Stimulated activated CD4-positive, alpha-beta T cell treated with anti-CD3 and anti-CD28 coated beads, Interleukin-4, amount 100 ng/mL, for 4 hours (primary cell): ENCODE results near the gene SLC25A18.

Source experiments
- DNase-seq, 2 experiments: peaks; one replicate each; pipeline ENCODE4 v3.0.0-alpha.2; 2020

SLC25A18 gene

DNA sequence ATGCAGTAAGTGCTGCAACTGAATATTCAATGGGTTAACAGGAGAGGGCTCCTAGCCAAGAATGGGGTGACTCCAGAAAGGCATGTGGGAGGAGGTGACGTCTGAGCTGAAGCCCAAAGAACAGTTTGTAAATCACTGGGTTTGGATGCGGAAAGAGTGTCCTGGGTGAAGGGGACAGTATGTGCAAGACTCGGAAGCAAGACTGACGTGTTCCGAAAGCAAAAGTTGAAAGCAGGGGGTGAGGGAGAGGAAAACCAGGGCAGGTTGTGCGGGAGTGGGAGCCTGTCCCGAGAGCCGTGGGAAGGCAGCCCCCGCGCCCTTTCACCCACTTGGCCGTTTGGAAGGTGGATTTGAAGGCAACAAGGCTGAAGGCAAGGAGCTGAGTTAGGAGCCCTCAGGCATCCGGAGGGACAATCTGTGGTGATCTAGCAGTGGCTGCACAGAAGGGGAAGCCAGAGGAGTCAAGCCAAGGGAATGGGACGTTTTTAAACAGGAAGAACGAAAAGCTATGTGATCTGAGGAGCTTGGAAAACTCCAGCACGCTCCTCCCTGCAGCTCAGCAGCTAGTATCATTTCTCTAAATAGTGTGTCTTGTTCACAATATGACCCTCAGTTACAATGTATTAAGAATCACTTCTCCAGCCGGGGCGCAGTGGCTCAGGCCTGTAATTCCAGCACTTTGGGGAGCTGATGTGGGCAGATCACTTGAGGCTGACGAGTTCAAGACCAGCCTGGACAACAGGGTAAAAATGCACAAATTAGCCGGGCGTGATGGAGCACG, 7.7 kb downstream of the SLC25A18 start:
- no peak for DNase-seq

DNA sequence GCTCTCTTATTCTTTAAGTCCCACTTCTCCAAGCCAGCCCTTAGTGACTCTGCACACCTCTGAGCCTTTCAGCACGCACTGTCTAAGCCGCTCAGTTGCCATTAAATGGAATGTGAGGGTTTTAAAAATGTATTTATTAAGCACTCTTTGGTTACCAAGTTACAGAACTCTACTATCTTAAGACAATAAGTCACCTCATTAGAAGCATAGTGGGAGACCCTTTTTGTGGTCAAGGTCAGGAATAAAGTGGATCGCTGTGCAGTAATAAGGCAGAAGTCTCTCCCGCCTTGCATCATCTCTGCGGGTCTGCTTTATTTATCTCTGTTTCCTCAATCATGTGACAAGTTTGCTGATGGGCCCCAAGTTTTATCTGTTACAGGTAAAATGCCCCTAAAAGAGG, 11.9 kb downstream of the SLC25A18 start:
- DNase-seq, result no peak

DNA sequence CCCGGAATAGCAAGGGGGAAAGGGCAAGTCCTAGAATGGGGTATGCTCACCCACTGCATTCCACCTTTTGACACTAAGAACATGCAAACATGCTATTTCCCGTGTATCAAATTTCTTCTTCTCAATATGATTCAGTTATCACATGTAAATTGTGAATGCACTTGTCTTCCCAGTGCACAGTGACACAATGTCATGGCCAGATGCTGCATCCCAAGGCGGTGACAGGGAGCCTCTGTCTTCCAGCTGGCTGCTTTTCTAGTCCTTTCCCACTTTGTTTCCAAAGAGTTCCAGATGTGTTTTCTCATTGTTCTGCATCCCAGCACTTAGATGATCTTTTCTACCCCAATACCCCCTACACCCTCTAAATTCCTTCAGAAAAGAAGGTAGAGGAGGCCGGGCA, 12.4 kb downstream of the SLC25A18 start:
- no peak for DNase-seq

DNA sequence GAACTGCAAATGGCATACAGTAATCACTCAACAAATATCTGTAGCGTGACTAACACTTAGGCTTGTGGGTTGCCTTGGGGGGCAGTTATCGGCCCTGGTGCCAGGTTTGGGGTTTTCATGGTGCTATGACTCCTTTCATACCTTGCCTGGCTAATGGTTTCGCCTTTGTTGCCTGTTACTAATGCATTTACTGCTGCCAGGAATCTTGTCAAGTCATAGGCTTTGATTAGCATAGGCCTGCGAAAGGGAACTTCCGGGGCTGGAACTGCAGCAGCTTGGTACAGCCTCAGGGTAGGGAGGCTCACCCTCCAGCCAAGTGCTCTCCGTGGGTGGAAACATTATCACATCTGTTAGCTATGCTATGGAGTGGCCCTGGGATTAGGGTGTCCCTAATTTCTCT, 13.2 kb downstream of the SLC25A18 start:
- no peak for DNase-seq

DNA sequence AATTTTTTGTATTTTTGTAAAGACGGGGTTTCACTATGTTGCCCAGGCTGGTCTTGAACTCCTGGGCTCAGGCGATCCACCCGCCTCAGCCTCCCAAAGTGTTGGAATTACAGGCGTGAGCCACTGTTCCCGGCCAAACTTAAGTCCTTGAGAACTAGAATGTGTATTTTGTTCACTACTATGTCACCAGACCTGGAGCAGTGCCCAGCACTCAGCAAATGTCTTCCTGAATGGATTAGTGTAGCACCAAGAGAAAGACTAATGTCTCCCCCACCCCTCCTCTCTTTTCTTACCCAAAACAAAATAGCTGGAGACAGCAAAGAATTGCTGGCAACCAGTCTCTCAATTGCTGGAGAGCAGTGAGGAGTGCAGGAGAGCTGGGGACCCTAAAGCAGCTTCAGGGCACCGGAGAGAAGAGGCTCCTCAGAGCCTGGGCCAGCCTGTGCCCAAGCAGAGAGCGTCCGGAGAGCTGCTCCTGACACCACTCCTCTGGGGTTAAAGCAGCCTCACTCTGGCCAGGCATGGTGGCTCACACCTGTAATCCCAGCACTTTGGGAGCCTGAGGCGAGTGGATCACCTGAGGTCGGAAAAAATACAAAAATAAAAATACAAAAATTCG, 14.9 kb downstream of the SLC25A18 start:
- no peak for DNase-seq

DNA sequence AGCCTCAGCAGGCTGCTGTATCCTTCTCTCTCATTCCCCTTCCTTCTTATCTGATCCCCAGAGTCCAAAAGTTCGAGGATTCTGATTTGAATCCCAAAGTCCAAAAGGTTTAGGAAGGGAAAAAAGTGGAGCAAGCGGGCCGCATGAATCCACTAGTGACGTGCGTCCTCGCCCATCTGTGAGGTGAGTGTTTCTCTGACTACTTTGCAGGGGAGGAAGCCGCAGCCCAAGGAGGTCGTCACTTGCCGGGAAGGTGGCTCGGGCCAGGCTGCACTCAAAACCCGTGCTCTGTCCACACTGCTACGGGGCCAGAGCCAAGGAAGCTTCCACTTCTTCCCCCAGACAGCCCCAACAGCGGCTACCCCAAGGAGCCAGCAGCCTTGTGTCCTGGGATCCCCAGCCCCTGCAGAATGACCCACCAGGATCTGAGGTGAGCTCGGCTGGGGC, 16.3 kb downstream of the SLC25A18 start:
- DNase-seq, result no peak

DNA sequence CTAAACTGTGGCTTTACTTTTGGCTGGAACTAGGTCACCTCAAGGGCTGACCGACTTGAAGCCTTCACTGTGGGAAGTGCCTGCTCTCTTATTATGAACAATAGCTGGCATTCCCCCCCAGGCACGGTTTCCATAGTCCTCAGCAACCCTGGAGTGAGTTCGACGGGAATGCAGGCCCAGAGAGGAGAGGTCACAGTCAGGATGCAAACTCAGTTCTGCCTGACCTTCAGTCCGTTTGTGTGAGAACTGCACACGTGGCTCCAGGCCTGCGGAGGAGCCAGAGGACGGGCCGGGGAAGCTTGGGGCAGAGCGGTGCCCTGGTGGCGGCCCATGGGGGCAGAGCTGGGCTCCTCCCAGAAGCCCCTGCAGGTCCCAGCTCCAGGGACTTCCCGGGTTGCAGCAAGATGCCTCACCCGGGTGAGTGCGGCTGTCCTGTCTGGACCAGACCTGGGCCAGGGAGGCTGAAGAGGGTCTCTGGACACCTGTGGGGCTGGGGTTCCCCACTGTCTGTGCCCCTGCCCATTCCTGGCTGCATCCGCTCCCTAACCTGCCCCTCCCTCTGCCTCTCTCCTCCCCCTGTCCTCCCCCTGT, 17.2 kb downstream of the SLC25A18 start:
- no peak for DNase-seq

DNA sequence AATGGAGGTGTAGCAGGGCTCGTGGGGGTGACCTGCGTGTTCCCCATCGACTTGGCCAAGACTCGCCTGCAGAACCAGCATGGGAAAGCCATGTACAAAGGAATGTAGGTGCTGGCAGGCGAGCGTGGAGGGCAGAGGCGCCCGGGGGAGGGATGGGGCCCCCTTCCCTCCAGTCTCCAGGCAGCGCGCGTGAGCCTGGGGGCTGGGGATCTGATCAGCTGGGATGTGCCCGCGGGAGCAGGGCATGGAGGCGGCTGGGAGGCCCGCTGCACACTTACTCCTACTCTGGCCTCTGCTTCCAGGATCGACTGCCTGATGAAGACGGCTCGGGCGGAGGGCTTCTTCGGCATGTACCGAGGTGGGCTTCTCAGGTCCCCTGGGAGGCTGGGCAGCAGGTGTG, 17.8 kb downstream of the SLC25A18 start:
- DNase-seq, result no peak

DNA sequence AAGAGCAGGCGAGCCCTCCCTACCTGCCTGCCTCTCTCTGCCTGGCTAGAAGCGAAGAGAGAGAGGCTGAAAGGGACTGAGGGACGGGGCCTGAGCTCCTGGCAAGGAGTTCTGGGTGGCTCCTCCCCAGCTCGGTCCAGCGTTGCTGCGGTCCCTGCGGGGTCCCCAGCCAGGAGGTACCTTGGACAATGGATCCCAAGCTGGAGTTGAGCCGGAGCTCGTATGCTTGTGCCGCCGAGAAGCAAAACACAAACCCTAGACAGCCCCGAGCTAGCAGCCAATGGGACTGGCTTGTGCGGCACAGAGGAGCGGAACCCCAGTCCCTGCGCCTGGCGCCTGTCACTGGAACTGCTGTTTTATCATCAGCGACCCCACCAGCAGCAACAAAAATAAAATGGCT, 18.3 kb downstream of the SLC25A18 start:
- DNase-seq, result no peak

DNA sequence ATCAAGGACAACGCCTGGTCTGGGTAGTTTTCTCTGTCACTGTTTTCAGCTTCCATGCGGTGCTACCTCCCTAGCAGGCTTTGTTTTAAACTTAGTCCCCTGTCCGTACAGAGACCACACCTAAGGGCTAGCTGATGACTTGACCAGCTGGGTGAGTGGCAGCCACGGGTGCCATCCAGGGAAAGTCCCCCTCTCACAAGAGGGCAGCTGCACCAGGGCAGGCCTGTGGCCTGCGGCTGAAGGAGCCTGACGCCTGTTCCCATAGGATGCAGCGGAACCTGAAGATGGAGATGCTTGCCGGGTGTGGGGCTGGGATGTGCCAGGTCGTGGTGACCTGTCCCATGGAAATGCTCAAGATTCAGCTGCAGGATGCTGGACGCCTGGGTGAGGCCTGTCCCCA, 19.9 kb downstream of the SLC25A18 start:
- DNase-seq, result no peak

DNA sequence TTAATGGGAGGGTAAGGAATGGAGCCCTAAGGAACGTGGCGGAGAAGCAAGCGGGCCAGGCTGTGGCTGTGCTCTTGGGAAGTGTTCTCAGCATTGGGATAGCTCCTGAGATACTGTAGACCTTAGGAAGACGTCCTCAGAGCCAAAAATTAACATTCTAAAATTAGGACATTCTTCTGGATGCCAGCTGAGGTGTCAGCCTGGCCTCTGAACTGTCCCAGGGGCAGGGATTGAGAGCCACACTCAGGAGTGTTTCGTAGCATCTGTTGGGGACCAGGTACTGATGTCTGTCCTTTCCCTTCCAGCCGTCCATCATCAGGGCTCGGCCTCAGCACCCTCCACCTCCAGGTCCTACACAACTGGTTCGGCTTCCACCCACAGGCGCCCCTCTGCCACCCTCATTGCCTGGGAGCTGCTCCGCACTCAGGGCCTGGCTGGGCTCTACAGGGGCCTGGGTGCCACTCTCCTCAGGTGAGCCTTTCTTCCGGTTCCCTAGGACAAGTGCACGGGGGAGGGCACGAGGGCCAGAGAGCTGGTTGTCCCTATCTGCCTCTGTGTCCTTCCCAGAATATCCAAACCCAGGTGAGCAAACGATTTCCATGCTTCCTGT, 23.6 kb downstream of the SLC25A18 start:
- no peak for DNase-seq

DNA sequence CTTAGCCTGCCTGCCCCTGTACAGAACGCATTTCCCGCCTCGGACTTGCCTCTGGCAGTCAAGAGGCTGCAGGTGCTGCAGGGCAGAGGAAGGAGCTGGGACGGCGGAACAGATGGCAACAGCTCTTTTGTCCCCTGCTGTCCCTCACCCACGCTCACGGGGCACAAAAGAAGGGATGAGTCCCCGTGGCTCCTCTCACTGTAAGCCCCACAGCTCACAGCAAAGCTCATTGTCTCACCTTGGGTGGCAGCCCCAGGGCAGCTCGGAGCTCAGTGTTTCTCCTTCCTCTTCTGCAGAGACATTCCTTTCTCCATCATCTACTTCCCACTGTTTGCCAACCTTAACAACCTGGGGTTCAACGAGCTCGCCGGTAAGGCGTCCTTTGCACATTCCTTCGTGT, 24.3 kb downstream of the SLC25A18 start:
- DNase-seq, result no peak

DNA sequence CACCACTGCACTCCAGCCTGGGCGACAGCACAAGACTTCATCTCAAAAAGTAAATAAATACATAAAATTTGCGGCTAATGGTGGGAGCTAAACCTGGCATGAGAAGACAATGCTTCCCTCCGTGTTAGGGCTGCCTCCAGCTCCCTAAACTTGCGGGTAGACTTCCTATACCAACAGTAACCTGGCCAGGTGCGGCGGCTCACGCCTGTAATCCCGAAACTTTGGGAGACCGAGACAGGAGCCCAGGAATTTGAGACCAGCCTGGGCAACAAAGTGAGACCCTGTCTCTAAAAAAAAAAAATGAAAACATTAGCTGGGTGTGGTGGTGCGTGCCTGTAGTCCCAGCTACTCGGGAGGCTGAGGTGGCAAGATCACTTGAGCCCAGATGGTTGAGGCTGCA, 25.3 kb downstream of the SLC25A18 start:
- DNase-seq, result no peak

DNA sequence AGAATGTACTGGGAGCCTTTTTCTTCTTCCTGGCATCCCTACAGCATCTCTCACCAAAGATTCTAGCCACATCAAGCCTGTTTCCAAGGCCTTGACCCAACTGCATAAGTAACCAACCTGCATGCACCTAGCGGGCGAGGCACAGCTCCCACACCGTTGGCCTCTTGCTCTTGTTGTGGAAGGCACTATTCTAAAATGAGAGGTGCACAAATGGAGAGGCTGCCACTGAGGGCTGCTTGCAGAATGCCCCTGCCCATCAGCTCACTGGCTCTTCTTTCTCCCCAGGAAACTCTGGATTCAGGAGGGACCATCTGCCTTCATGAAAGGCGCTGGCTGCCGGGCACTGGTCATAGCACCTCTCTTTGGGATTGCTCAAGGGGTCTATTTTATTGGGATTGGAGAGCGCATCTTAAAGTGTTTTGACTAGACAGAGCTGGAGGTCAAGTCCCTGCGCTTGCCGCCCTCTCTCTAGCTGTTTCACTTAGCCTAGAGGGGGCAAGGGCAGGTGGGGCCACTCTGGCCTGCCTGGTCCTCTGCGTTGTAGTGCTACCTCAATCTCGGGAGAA, 26.6 kb downstream of the SLC25A18 start:
- DNase-seq, result no peak

DNA sequence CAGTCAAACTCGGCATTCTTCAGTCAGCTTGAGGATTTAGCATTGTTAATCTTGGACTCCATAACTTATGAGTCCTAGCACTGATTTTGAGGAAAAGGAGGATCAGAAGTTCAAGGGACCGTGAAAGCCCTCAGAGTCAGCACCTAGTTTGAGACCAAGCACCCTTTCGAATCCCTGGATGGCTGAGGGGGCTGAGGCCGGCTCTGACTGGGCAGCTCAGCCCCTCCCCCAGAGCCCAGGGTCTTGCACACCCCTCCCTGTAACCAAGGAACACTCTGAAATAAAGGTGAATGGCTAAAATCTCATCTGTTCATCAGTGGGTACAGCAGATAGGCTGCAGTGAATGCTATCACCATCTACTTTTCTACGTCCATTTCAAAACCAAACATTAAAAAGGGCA, 27.3 kb downstream of the SLC25A18 start:
- DNase-seq, result no peak

DNA sequence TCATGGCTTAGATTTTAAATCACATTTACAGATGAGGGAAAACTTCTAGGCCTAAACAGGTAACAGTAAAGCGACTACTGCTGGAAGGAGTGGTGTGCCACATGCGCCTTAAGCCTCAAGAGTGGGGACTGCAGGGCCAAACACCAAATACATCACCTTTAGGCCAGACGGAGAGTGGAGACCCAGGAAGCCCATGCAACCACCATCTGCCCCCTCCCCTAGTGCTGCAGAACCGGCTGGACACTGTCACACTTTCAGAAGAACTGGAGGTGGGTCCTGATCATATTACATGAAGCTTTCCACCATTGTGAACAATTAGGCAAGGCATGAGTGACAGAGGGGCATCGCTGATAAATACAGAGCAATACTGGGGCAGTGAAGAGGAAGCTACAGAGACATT, 28.9 kb downstream of the SLC25A18 start:
- DNase-seq, result no peak

DNA sequence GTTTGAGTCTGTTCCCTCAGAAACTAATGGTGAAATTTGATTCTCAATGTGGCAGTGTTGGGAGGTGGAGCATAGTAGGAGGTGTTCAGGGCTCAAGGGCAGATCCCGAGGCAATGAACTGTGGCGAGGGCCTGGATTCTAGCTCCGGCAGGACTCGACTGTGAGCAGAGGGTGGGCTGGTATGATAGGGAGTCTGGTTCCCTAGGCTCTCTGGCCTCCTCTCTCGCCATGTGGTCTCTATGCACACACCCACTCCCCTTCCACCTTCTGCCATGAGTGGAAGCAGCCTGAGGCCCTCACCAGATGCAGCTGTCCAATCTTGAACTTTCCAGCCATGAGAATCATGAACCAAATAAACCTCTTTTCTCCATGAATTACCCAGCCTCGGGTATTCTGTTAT, 32.9 kb downstream of the SLC25A18 start:
- no peak for DNase-seq

DNA sequence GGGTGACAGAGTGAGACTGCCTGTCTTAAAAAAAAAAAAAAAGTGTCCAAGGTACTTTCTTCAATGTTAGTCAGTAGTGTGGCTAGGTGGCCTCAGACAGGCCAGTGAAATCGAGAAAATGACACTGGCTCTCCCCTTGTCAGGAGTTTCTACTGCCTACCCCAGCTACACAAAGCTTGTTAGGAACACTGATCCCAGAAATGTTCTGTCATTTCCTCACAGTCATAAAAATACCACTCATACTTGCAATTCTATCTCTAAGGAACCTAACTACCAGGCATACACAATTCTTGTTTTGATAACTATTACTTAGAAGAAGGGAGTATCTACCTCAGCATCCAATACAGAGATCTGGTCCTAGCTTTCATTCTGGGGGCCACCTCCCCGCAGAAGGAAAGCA, 33.9 kb downstream of the SLC25A18 start:
- no peak for DNase-seq

DNA sequence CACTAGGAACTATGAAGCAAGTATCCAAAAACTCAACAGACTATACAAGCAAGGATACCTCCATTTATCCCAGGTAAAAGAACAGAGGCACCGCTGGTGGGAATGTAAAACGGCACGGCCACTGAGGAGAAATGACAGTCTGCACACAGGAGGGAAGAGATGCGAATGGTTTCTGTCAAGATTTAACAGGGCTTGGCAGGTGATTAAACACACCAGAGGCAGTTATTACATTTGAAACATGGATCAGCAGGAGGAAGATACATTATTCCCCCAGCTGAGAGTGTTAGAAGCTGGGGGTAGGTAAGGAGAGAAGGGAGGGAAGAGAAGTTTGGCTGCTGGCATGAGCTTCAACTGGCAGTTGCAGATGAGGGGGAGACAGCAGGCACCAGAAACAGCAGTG, 35.0 kb downstream of the SLC25A18 start:
- DNase-seq, result no peak

DNA sequence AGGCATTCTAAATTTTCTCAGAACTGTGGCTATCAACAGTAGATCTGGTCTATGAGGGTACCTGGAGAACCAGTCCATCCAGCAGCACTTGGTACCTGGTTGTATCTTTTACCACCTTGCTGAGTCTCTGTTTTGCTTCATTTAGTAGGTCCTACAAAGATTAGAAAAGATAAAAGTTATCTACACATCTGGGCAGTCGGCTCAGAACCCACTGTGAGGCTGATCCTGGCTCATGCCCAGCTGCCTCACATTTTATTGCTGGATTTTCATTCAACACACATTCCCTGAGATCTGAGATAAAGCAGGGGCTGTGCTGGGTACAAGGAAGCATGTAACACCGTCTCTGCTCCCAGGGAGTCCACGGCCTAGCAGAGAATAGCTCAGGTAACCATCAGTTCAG, 37.7 kb downstream of the SLC25A18 start:
- no peak for DNase-seq

DNA sequence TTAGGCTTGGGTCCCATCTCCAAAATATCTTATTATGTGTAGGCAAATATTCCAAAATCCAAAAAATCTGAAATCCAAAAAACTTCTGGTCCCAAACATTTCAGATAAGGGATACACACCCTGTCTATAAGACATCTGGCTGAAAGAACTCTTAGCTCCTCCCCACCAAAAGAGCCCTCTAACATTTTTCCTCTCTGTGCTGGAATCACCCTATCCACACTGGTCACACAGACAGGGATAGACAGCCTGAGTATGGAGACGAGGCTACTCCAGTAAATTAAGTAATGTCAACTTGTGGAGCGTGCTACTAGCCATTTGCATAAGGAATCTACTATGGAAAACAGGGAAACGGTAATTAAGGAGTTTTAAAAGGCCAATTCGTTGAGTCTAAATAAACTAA, 40.4 kb downstream of the SLC25A18 start:
- no peak for DNase-seq

DNA sequence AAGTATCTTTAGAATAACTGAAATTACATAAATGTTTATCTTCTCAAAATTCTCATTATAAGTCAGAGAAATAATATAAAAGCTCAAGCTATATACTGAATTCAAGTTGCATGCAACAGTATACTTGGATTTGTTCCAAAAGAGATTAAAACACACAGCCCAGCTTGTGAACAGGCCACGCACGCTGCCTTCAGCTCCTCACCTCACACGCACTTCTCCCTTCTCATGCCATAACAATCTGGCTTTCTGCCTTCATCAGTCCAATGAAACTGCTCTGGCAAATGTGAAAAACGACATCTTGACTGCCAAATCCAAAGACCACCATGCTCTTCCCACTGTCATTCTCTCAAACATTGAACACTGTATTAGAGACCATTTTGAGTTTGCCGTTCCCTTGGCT, 43.2 kb downstream of the SLC25A18 start:
- no peak for DNase-seq

DNA sequence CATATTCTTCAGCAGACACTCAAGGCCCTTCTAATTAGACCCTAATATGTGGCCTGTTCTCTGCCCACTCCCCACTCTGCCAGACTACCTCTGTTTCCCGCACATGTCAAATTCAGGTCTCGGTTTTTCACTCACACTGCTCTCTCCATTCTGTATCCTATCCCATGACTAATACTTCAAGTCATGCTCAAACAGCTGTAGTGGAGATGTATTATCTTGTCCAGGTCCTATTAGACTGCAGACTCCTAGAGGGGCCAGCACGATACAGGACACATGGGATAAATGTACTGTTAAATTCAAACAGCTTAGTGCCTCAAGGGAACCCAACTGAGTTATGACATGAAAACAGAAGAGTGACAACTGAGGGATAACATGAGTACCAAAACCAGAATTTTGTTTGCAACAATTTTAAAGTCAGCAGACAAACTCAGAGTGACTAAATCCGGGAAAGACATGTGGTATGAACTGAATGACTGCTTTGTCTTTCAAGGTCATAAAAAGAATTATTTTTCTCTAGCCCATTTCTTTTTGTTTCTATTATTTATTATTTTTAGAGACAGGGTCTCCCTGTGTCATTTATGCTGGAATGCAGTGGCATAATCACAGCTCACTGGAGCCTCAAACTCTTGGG, 44.7 kb downstream of the SLC25A18 start:
- no peak for DNase-seq
